GM19238 (cell line): ENCODE results near the gene UBE2U.

Experiments
- DNase-seq: peaks from one replicate; pipeline ENCODE4 v3.0.0; 2011; ENCODE audit warnings: low spot score; ENCODE audit not compliant: insufficient read length

The UBE2U gene, protein sequence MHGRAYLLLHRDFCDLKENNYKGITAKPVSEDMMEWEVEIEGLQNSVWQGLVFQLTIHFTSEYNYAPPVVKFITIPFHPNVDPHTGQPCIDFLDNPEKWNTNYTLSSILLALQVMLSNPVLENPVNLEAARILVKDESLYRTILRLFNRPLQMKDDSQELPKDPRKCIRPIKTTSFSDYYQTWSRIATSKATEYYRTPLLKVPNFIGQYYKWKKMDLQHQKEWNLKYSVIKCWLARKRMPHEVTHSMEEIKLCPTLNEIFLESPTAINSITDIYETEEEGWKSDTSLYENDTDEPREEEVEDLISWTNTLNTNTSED

GRCh38 chr1:64203420-64203819, at the start of gene UBE2U:
Gene UBE2U (plus strand): TSS chr1:64203623. CDS start chr1:64204051, 428 bp downstream.
- DNase-seq = no peak

DNA sequence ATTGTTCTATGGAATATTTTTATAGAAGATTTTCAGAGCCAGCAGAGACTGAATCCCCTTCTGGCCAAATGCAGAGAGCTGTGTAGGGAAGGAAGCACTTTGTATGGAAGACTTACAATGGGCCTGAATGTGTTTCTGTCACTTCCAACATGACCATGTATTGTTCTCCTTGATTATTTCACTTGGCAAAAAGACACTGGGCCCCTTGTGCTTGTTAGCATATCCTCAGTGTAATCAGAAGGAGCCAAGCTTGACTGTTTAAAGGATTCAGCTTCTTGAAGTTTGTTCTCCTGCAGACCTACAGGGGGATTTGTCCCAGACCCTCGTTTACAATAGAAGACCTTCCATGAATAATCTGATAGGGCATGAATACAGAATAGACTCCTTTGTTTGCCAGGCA, 48.1 kb upstream of the UBE2U start:
- DNase-seq = no peak

DNA sequence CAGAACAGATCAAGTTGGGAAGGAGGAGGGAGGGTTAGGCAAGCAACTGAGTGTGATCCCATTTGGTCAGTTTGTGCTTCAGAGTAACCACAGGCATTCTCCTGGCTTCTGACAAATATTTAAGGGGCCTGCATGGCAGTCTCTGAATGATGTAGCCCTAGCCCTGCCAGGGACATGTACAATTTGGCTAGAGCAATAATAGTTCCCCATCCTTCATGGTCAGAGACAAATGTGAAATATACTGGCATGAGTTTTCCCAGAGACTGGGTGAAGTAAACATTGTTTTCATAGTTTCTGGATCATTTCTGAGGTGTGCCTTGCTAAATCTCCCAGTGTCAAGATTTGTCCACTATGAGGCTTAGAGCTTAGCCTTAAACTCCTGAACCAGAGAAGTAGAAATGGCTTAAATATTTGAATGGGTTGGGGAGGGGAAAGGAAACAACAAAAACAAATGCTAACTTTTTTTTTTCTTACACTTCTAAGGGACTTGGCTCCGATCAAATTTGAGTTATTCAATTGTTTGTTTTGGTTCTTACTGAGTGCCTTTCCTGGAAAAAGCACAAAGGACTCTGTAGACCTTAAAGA, 42.0 kb upstream of the UBE2U start:
- no peak for DNase-seq

DNA sequence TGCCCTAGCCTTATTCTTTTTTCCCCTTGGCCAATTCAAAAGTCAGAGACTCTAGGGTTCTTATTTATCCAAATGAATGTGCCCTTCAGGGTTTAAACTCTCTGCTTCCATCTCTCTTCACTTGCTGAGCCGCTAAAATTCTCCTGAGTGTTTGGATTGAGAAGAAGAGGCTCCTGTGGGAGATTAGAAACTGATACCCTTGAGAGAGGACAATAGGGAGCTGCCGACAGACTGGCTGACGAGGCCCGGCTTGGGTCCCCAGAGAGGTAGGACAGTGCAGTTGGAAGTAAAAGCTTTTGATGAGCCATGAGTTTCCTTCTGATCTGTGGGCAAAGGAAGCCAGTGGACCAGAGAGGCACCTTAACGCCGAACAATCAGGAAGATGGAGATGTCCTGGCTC, 41.3 kb upstream of the UBE2U start:
- no peak for DNase-seq

- no peak for DNase-seq
Observed at GRCh38 chr1:64162804-64163203, 40.6 kb upstream of the UBE2U start.

GRCh38 chr1:64163431-64163830, 40.0 kb upstream of the UBE2U start:
- no peak for DNase-seq

- DNase-seq = no peak
Observed at GRCh38 chr1:64163970-64164369, 39.5 kb upstream of the UBE2U start.

- DNase-seq = no peak
Observed at GRCh38 chr1:64166629-64167028, 36.8 kb upstream of the UBE2U start.

DNA sequence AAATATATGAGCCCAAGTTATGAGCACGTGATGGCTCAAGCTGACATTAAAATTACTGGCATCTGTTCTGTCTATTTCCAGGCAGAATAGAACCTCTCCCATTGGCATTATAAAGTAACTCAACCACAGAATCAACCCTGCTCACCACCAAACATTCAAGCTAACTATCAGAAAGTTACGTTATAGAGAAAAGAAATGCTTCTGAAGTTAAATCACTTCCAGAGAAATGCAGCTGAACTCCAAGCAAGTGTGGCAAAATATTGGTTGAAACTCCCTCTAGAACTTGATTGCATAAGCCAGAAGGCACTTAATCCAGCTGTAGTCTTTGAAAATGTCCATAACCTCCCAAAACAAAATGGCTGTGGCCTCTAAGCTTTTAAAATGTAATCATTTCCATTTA, 36.2 kb upstream of the UBE2U start:
- no peak for DNase-seq

GRCh38 chr1:64171246-64171645, 32.2 kb upstream of the UBE2U start:
- DNase-seq = no peak

GRCh38 chr1:64171797-64172281, 31.6 kb upstream of the UBE2U start:
- DNase-seq = peak; percentile 5

DNA sequence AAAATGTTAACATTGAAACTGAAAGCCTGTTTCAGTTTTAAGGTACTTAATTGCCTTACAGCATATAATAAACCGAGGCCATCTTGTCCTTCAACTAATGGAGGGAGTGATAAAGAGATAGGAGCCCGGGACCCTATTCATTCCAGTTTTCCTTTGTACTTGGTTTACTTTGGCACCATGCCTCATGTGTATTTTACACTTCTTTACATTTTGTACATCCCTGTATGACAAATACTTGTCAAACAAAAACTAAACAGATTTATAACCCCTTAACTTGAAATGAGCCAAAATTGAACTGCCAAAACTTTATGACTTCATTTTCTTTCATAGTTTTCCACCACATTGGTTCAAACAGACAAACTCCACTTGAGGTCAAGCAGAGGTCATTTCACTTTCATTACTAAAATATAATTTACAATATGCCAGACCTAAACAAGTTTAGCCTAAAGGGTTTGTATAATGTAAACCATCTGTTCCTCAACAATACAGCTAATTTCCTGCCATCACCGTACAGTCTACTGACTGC, 30.9 kb upstream of the UBE2U start:
- DNase-seq = no peak

- no peak for DNase-seq
Observed at GRCh38 chr1:64173336-64173940, 30.0 kb upstream of the UBE2U start.

GRCh38 chr1:64175639-64176038, 27.8 kb upstream of the UBE2U start:
- no peak for DNase-seq

DNA sequence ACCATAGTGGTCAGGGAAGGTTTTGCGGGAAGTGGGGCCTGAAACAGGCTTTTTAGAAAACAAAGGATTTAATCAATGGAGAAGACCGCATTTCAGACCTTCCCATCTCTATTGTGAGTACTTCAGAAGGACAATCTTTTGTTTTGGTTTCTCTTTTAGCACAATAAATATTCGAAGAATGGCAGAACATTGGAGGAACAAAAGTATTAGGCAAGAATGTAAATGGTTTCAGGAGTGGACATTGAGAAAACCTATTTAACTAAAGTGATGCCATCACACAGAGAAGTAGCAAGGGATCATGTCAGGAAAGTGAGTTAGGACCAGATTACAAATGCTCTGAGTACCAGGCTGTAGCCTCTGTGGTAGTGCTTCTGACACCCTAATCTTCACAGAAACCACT, 26.8 kb upstream of the UBE2U start:
- no peak for DNase-seq

DNA sequence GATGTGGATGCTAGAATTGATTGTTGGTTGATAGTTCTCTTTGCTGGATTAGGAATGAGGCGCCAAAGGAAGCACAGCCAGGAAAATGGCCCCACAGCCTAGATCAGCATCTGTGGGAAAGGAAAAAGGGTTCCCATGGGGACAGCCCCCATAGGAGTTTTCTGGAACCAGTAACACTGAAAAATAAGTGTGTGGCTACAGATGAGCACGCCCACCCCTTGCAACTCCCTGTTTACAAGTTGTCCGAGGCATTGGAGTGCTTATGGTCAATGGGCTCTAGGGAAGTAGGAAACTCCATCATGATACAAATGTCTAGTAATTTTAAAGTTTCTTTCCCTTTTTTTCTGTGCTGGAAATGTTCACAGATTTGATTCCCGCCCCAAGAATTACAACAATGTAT, 23.8 kb upstream of the UBE2U start:
- DNase-seq = no peak

DNA sequence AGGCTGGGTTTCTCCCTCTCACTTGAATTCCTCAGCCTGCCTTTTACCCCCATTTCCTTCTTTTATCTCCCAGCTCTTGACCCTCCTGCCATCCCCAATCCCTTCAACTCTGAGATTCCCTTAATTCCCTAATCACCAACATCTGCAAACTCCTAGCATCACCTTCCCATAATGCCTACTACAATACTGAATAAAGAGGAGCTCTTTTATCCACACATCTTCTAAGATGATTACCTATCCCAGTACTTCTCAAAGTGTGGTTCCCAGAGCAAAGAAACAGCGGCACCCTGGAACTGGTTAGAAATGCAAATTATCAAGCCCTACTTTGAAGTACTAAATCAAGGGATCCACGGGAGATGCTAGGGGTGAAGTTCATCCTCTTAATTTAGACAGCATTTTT, 21.2 kb upstream of the UBE2U start:
- DNase-seq = no peak

DNA sequence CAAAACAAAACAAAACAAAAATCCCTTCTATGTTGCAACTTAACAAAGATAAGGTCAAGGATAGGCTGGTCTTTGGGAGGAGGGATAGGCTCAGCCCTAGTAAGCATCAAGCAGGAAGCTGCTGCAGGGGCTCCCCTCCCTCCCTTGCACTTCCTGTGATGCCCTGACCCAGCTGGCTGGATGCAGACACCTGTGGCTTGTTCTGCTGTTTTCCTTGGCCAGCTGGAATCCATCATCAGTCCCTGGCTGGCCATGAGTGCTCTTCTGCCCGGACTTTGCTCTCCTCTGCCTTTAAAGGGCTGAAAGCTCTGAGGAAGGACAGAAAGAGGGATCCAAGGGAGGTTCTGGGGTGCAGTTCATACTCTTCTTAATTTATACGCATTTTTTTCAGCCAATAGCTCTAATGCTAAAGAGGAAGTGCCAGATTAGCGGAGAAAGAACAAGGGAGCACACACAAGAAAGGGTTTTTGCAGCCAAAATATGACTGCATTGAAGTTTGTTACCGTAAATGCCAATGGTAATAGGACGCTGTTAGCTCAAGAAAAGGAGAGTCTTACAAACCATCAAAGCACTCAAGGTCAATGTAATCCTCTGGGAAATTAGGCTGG, 19.9 kb upstream of the UBE2U start:
- no peak for DNase-seq

GRCh38 chr1:64184003-64184440, 19.4 kb upstream of the UBE2U start:
- DNase-seq = no peak

- DNase-seq = no peak
Observed at GRCh38 chr1:64186138-64186897, 17.1 kb upstream of the UBE2U start.

- DNase-seq = no peak
Observed at GRCh38 chr1:64186898-64187280, 16.5 kb upstream of the UBE2U start.
